Activated CD8-positive, alpha-beta memory T cell treated with anti-CD3 and anti-CD28 coated beads for 4 hours (primary cell): Measurements from ENCODE around the gene CDKN2C.
A peak's percentile ranks its signal among the peaks of the same experiment; 100 is the strongest.

Experiments
- DNase-seq, 2 donors: peaks; one replicate each; pipeline ENCODE4 v3.0.0-alpha.2; 2020; ENCODE audit warnings: low read depth in 2 of 2

CDKN2C gene

DNA sequence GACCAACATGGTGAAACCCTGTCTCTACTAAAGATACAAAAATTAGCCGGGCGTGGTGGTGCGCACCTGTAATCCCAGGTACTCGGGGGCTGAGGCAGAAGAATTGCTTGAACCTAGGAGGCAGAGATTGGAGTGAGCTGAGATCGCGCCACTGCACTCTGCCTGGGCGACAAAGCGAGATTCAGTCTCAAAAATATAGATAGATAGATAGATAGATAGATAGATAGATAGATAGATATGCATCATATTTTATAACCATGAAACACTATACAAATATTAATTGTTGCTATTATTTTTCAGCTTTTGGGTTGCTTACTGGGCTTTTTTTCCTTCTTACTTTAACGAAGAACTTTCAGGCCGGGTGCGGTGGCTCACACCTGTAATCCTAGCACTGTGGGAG is 5.2 kb upstream of the CDKN2C start:
- DNase-seq: no peak

GRCh38 chr1:50966991-50967390 is 3.1 kb upstream of the CDKN2C start:
- no peak for DNase-seq

DNA sequence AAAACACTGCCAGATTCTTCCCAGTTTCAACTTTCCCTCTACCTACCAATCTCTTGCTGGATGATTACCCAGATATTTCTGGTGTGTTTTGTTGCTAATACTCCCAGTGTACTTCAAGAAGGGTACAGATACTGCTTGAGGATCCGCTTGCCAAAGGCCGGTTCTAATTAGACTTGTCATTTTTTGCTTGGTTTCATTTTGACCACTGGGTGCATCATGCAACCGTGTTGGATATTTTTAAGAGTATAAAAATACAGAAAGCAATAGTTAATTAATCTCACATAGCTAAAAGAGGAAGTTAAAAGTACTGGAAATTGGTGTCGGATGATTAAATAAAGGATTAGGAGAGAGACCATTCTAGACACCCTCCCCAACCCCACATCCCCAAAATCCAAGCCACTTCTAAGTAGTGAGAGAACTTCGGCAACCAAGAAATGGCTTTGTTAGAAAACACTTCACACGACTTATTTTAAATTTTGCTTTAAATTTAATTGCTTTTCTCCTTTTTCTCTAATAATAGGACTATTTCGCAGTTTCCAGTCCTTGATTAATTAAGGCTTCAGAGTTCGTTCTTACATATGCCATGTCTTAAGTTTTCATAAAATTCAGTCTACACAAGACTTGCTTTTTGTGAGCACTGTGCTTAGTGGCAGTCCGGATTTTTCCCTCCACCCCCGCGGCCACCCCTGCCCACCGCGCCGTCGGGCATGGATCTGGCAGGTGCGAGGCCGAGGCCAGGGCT is 2.5 kb upstream of the CDKN2C start:
- no peak for DNase-seq

- DNase-seq: peak; percentile 61 to 68
These were observed 1.8 kb upstream of the CDKN2C start for GRCh38 chr1:50968158-50968820.

DNA sequence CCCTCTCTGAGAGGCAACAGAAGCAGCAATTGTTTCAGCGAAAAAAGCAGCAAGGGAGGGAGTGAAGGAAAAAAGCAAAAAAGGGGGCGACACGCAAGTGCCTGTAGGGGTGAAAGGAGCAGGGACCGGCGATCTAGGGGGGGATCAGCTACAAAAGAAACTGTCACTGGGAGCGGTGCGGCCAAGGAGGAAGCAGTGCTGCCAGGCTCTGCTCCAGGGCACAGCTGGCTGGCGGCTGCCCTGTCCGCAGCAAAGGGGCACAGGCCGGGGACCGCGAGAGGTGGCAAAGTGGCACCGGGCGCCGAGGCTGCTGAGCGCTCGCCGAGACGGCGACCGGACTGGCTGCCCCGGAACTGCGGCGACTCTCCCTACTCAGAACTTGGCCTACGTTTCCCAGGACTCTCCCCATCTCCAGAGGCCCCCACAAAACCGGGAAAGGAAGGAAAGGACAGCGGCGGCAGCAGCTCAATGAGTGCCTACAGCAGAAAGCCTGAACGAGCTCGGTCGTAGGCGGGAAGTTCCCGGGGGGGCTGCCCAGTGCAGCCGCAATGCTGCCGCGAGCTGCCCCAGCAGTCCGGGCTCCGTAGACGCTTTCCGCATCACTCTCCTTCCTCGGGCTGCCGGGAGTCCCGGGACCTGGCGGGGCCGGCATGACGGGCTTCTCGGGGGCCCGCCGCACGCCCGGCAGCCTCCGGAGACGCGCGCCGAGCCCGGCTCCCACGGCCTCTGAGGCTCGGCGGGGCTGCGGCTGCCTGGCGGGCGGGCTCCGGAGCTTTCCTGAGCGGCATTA is 1.0 kb upstream of the CDKN2C start:
- DNase-seq: peak in 1 of 2 donors; percentile 22

DNA sequence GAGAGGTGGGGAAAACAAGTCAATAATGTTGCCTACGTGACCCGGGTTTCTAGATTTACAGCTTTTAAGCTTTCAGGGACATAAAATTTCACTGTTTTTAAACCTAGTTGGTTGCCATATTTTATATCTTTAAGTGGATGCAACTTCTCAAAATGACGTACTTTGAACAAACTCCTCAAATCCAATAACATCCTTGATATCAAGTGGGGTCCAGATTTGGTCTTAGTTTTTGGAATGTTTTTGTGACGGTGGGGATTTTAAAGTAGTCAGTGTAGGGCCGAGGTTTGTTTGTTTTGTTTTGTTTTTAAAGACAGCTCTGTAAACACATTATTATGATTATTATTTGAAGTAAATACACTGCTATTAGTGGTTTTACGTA is 453 bp downstream of the CDKN2C start:
- no peak for DNase-seq

DNA sequence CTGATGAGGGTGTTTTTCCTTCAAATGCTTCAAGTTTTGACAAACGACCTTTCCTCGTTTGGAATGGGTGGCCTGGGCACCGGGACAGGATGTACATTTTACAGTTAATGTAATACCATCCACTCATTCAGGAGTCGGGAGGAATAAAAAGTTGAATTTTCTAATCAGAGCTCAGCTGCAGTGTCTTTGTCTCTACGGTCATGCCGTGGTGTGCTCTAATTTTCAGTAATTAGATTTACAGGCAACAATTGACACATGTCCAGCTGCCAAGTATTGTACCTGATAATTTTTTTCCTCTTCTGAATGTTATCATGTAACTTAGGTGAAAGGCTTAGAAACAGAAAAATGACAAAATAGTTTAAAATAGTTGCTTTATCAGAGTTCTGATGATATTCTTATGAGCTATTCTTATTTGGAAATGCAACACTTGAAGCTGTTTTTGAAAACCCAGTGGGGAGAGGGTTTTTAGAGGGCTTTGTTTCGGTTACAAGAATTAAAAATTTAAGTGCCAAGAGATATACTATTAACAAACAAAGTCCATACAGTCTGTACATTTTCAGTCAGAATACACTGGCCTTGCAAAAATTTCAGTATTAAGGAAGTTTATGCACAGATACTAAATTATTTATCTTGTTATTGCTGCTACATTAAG is 1.0 kb downstream of the CDKN2C start:
- no peak for DNase-seq

- no peak for DNase-seq
These were observed 1.8 kb downstream of the CDKN2C start for GRCh38 chr1:50971748-50972305.

DNA sequence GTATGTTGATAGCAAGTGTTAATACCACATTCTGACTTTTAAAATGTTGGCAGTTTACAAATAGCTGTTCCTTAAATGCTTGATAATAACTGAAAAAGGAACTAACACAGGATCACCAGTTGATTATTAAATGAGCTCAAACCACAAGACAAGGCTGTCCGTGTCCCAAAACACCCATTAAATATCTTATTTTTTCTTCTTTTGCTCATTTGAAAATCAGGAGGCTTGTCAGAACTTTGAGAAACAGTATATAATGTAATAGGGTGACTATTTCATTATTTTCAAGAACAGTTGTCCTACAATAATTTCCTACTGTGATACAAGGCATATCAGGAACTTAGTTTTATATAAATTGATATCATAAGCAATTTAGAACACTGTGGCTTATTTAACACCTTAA is 2.7 kb downstream of the CDKN2C start:
- DNase-seq: no peak

- no peak for DNase-seq
These were observed 3.2 kb downstream of the CDKN2C start for GRCh38 chr1:50973255-50973654.

GRCh38 chr1:50973875-50974617 is 4.0 kb downstream of the CDKN2C start:
- DNase-seq: no peak

GRCh38 chr1:50974618-50974935 is 4.5 kb downstream of the CDKN2C start:
- DNase-seq: no peak

DNA sequence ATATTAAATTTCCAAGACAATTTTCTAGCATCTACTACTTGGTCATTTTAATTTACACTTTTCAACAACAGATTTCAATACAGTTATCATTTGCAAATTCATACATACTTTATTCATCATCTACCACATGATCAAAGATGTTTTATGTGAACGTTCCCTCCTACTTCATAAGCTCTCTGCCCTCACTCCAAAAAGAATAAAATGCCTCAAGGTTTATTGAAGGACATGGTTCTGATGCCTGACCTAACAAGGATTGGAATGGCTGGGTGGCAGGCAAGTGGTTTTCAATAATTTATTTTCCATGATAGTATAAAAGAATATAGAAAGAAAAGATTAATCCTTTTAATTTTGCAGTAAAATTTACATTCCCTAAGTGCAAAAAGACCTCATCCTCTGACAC is 5.4 kb downstream of the CDKN2C start:
- DNase-seq: no peak

DNA sequence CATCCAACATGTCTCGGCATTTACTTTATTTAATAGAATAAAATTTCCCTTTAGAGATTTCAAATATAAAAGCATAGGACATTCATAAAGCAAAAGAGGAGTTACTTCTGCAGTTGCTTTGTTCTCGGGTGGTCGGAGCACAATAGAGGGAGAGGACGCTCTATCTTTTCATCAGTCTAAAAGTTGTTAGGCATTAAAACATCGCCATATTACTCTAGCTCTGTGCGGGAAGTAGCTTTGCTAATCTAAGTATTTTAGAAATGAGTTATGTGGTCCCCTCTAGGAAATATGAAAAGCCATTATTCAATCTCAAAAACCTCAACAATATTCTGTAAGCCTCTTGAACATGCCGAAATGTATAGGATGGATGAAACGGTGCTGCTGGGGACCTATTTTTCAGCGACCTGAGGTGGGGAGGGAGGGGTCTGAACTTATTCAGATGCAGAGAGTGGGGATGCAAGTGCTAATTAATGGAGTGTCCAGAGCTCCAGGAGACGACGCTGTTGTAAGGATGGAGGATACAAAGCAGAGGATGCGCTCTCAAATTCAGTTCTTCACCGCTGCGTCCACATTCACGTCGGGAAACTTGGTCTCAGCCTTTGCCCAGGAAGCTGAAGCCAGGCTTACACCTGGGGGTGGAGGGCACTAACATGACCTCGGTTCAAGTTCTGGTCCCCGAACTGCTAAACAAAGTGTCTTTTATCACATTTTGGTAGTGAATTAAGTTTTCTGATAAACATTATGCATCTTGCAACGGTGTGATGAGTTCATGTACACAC is 6.3 kb downstream of the CDKN2C start:
- DNase-seq: no peak

DNA sequence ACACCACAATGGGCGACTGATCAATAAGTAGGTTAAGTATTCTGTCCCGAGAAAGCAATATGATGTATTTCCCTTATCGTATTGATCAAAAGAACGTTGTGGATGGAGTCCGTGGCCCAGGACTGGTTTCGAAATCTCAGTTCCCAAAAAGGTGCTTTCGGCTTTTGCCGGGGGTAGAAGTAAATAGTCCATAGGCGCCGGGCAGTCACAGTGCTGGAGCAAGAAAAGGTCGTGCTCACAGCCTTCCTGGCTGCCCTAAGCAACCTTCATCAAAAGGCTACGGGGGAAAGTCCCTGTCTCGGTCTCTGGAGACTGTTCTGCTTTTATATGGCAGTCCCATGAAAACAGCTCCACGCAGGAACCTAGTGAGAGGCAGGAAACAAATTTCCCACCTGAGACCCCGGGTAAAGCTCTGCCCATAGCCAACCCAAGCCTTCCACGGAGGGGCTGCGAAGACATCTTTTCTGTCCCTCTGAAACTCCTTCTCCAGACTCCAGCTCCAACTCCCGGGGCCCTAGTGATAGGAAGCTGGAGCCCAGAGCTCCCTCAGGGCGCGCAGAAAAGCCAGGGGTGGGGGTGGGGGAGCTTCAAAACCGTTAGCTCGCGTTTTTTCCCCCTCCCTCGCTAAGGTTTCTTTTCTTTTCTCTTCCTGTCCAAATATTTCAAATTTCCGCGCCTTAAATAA is 7.0 kb downstream of the CDKN2C start:
- DNase-seq: no peak

DNA sequence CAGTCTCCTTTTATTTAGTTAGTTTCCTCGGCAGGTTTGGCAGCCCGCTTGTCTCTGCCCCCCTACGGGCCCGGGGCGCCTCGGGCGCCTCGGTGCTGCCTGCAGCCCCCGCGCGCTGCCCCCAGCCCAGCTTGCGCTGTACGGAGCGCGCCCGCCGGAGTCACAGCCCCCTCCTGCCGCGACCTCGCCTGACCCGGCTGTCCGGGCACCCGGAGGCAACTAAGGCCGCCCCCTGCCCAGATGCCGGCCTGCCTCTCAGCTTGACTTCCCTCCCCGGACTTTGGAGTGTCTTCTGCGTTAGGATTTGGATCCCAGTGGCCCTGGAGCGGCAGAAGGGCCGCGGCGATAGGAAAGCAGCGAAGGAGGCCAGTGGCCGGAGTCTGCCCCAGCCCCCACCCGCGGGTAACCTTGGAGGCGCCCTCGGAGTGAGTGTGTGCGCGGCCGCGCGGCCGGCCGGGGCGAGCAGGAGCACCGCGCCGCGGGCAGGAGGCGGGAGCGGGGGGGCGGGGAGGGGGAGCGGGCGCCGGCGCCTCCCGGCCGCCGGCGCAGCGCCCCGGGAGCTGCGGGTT is 7.6 kb downstream of the CDKN2C start:
- DNase-seq: no peak

GRCh38 chr1:50978144-50978851 is 8.3 kb downstream of the CDKN2C start:
- no peak for DNase-seq

DNA sequence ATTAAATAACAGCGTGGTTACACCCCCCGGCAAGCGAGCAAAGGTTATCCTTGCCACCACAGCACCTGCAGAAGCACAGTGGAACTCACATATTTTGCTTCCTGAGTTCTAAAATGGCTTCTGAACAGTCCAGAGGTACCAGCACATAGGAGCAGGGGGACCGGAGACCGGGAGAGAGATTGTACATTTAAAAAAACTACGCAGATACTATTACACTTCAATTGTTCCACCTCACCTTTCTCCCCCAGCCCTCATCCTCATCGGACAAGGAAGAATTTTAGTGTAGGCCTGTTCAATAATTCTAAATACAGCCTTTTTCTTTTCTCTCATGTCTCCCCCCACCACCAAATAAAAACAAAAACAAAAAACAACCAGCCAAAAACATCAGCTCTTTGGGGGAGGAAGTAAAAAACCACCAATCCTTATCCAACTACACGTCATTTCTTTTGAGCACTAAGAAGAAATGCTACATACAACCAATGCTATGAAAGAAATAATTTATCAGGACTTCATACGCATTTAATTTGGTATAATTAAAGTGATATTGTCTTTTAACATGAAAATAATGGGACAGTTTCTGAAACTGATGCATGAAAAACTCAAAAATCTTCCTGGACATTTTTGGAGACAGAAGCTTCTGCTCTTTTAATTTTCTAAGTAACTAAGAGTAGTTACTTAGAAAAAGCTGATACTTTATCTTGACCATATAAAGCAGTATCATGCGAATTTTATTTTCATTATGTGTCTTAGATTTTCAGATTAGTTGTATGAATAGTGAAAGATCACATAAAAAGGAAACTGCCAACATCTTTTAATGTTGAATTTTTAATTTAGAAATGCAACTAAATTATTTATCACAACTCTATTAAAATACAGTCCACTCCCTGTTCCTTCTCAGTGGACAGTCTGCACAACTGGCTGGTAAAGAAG is 9.1 kb downstream of the CDKN2C start:
- no peak for DNase-seq
